DMS153 treated with DMSO at 0.1 percent for 48 hours (cell line): ENCODE measurements around the gene NES.
"Not testable (repeated sequence)": the region's sequence is repeated elsewhere in the genome, so short reads cannot be mapped to it uniquely, and the experiment has no call there.

Experiments used
- DNase-seq: peaks from one replicate; lab custom pipeline; 2025; ENCODE audit not compliant: unreplicated experiment; lab: John Stamatoyannopoulos, UW

Gene NES

GRCh38 chr1:156648951-156649350, 28.3 kb downstream of the NES start:
- DNase-seq: no peak

- DNase-seq: no peak
Observed at GRCh38 chr1:156648496-156648895, 28.7 kb downstream of the NES start.

GRCh38 chr1:156647351-156647750, 29.9 kb downstream of the NES start:
- no peak for DNase-seq

DNA sequence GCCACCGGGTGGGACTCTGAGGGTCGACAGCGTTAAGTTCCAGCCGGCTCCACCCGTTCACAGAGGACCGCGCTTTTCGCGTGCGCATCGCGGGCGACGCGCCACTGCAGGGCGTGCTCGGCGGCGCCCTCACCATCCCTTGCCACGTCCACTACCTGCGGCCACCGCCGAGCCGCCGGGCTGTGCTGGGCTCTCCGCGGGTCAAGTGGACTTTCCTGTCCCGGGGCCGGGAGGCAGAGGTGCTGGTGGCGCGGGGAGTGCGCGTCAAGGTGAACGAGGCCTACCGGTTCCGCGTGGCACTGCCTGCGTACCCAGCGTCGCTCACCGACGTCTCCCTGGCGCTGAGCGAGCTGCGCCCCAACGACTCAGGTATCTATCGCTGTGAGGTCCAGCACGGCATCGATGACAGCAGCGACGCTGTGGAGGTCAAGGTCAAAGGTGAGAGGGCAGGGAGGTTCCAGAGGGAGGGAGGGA, 30.4 kb downstream of the NES start:
- DNase-seq: no peak

- no peak for DNase-seq
Observed at GRCh38 chr1:156645666-156646065, 31.5 kb downstream of the NES start.

- no peak for DNase-seq
Observed at GRCh38 chr1:156645056-156645455, 32.2 kb downstream of the NES start.

GRCh38 chr1:156644640-156645039, 32.6 kb downstream of the NES start:
- DNase-seq: no peak

DNA sequence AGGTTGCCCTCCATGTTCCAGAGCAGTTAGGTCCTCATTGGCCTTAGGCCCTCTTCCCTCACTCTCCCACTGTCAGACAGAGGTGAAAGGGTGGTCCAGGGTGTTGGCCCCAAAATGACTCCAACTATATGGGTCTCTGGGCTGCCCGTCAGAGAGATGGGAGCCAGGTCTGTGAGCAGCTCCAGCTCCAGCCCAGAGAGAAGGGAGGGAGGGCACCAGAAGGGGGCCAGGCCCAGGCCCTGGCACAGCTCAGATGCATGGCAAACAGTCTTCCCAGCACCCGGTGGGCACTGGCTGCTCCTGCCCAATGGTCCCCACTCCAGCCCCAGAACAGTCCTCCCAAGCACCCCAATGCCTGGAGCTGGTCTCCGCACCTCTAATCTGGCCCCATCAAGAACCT, 33.1 kb downstream of the NES start:
- DNase-seq: no peak

DNA sequence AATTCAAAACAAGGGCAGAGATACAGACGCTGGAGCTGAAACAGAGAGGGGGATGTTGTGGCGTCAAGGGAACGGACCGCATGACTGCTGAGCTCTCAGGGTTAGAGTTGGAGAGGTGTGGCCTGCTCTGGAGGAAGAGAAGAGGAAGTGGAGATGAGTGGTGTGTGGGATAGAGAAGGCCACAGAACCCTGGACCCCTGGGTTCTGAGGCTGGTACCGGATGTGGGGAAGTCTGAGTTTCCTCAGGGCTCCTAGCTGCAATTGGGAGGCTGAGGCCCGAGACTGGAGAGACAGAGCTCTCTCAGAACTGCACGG, 33.5 kb downstream of the NES start:
- DNase-seq: no peak

GRCh38 chr1:156643049-156643777, 34.0 kb downstream of the NES start:
- no peak for DNase-seq

GRCh38 chr1:156642265-156643048, 34.8 kb downstream of the NES start:
- no peak for DNase-seq

DNA sequence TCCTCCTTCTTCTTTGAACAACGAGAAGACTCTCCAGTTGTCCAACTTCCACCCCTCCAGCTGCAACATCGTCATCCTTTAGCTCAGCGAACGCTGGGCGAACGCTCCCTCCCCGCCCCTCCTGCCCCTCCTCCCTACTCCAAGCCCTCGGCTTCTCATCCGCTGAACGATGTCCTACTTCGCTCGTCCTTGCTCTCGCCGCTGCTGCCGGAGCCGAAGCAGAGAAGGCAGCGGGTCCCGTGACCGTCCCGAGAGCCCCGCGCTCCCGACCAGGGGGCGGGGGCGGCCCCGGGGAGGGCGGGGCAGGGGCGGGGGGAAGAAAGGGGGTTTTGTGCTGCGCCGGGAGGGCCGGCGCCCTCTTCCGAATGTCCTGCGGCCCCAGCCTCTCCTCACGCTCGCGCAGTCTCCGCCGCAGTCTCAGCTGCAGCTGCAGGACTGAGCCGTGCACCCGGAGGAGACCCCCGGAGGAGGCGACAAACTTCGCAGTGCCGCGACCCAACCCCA, 35.4 kb downstream of the NES start, which contains the start of gene BCAN:
Gene BCAN, plus strand, starts transcription at position 357 of the 504 bp plus-strand sequence. CDS start 3,938 bp downstream, outside the sequence.
- no peak for DNase-seq

- no peak for DNase-seq
Observed at GRCh38 chr1:156640842-156641706, 36.1 kb downstream of the NES start.

GRCh38 chr1:156639601-156640101, 37.6 kb downstream of the NES start:
- no peak for DNase-seq

DNA sequence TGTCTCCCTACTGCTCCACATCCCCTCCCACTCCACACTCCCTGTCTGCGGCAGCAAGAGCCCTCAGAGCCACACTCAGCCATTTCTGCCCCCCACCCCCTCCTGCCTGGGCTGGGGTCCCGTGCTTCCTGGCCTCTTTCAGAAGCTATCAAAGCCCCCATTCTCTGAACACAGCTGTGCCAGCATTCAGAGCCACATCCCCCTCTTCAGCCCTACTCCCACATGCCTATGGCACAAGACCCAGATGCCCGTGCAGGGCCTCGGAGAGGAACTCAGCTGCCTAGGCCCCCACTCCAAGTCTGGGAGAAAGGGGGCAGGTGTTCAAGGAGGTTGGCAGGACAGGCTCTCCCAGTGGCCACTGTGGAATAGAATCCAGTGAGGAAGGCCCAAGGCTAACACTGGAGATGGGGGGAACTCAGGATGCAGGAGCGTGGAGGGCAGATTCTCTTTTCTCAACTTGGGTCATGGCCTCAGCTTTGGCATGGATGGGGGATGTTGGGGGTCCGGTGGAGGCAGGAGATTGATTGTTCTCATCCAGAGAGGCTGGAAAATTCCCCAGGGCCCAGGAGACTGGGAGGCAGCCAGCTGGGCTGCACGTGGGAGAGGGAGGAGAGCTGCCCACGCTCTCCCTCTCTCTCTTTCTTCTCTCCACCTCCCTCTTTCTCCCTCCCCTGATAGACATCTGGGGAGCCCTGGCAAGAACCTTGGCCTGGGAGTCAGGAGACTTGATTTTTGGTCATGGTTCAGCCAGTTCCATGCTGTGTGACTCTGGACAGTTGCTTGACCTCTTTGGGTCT, 38.8 kb downstream of the NES start:
- DNase-seq: no peak

DNA sequence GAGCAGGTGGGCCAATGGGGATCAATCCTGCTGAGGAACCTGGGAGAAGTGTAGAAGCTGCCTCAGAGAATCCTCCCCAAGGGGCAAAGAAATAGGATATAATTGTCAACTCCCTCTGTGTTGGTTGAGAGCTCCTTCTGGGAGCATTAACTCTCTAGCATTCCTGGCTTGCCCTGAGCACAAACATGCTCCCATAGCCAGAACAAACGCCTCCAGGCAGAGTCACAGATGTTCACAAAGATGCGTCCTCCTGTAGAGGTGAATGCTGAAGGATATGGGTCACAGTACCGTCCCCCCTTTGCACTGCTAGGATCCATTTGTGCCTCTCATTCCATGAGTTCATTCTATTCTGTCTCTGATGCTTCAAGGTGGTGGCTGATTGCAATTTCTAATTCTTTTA, 44.9 kb downstream of the NES start:
- DNase-seq: no peak

GRCh38 chr1:156631152-156631551, 46.1 kb downstream of the NES start:
- DNase-seq: not testable (repeated sequence)

DNA sequence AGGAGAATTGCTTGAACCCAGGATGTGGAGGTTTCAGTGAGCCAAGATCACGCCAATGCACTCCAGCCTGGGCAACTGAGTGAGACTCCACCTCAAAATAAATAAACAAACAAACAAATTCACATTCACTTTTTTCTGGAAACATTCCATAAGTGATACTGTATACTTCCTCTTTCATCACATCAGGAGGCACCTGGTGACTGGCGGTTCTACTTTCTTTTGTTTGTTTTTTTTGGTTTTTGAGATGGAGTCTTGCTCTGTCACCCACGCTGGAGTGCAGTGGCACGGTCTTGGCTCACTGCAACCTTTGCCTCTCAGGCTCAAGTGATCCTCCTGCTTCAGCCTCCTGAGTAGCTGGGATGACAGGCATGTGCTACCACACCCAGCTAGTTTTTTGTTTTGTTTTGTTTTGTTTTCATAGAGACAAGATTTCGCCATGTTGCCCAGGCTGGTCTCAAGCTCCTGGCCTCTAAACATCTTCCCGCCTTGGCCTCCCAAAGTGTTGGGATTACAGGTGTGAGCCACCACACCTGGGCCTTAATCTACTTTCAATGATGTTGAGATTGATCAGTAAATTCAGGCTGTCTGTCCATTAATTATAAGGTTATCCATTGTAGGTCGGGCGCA, 47.3 kb downstream of the NES start:
- no peak for DNase-seq

DNA sequence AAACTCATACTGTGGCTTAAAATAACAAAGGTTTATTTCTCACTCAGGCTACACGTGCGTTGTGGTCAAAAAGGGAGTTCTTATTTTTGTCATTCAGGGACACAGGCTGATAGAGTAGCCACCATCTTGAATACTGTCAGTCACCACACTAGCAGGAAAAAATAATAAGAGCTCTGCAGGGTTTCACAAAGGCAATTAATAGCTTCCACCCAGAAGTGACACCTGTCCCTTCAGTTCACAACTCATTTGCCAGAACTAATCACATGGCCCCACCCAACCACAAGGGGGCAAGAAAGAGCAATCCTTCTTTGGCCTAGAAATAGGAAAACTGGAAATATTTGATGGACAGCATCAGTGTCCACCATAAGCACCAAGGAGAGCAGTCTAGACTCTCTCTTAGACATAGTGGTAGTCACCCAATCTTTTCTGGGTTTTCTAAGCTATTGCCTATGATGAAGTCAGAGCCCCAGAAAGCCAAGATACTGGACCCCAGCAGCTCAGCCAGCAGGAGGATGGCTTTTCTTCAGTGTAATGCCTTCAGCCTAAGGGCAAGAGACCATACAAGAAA, 49.8 kb downstream of the NES start:
- peak; percentile 39 for DNase-seq

DNA sequence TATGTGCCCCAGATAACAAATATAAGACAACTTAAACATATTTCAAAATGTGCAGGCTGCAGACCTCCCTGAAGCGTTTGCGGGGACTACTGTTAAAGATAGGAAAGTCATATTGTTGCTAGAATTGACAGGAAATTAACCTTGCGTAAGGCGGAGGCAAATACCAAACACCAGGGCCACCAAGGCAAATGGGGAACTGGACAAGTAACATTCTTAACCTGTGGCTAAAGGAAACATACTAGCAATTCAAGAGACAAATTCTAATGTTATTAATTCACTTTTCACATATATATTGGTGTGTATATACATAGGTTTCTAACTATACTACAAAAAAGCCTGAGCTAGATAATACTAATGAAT, 51.1 kb downstream of the NES start:
- DNase-seq: no peak
